Ovary (tissue), 9 donors: Measurements from ENCODE around the gene RBM26. TPM values are rescaled to one million over a fixed set of nuclear protein-coding genes. Genes with fewer than 3 reads are reported as not detected.
"Not testable (repeated sequence)": the region's sequence is repeated elsewhere in the genome, so short reads cannot be mapped to it uniquely, and the experiment has no call there.

Source experiments
- DNase-seq, 5 donors: peaks; one replicate each; pipeline ENCODE4 v3.0.0-alpha.2; 2019 to 2020
- H3K27ac ChIP-seq, 2 donors: fragments of 200-600 bp; one replicate each; pipeline versions ENCODE4 v1.5.1 to v1.8.0; 2019 to 2022
- H3K27me3 ChIP-seq: fragments of 200-600 bp; one replicate; pipeline ENCODE4 v1.8.0; 2022
- H3K36me3 ChIP-seq: fragments of 200-600 bp; sonication (generic); one replicate; pipeline ENCODE4 v1.5.1; 2019
- H3K4me1 ChIP-seq: one replicate; pipeline ENCODE4 v1.8.1; 2013; ENCODE audit warnings: mild to moderate bottlenecking, moderate library complexity; ENCODE audit not compliant: insufficient read depth
- H3K4me3 ChIP-seq: fragments of 200-600 bp; sonication (generic); one replicate; pipeline ENCODE4 v1.5.1; 2017
- H3K9me3 ChIP-seq, 2 donors: fragments of 200-600 bp in 1 of 2; sonication (generic) in 1 of 2; one replicate each; pipeline versions ENCODE4 v1.5.1 to v1.8.1; 2013 to 2019; ENCODE audit warnings: mild to moderate bottlenecking in 1 of 2, moderate library complexity in 1 of 2
- CTCF ChIP-seq, 3 donors: fragments of 450-650 bp in 2 of 3; fragments of 200-600 bp in 1 of 3; IDR thresholded peaks; one replicate each; pipeline versions ENCODE4 v1.5.1 to v1.8.0; 2016 to 2022; ENCODE audit warnings: antibody characterized with exemption in 3 of 3, mild to moderate bottlenecking in 1 of 3
- EP300 ChIP-seq: sonication (generic); formaldehyde crosslinking; IDR thresholded peaks from one replicate; pipeline ENCODE4 v1.6.1; 2017; ENCODE audit warnings: antibody characterized with exemption
- POLR2A ChIP-seq: fragments of 450-650 bp; IDR thresholded peaks from one replicate; pipeline ENCODE4 v1.6.1; 2017; ENCODE audit warnings: antibody characterized with exemption, mild to moderate bottlenecking, moderate library complexity
- WGBS, 3 donors: extraction: QIAGEN DNeasy Blood & Tissue Kit in 1 of 3; methylation state at CpG; one replicate each; pipeline versions ENCODE4 v1.1.5 to v1.1.7; 2013 to 2017; 5-methylcytosine and 5-hydroxymethylcytosine counted together
- intact Hi-C, 4 donors: fragments of 100-400 bp; cut with DNase I; formaldehyde crosslinking; loops; one replicate each; pipeline versions ENCODE4 v1.11.0 to v1.15.1; 2022 to 2023
- polyA plus RNA-seq, 2 donors: library from polyadenylated mRNA; stranded (reverse); fragments of 200-250 nt in 1 of 2; fragments of 350-450 nt in 1 of 2; fragmentation: Illumina TruSeq in 1 of 2; extraction: RNeasy Lipid Tissue Mini Kit (QIAGEN cat#74804) in 1 of 2; gene quantifications; one replicate each; pipeline ENCODE4 v1.2.3, GENCODE V29; 2013 to 2014
- total RNA-seq, 7 donors: library from RNA; depleted of rRNA in 2 of 7; stranded (reverse); fragments of >200 nt in 2 of 7; fragmentation: NEBNext Ultra II Directional in 3 of 7; extraction: Animal tissue kit (Norgen Biotek cat#: 25700) in 3 of 7; gene quantifications; one replicate each; pipeline versions ENCODE4 v1.1.0 to v1.2.4, GENCODE V29; 2016 to 2023
- donor health status: DM: no; HTN: no; CAD: no; lungs with moderate emphysema.
- donor health status: DM: no; HTN: no; CAD: no.
- donor health status: Bipolar disorder and iron deficiency.
- donor health status: DM: yes; HTN: yes; CAD: no.
- donor health status: DM: no; HTN: no; CAD: no.
- donor health status: DM: yes; HTN: yes; CAD: no.

Gene RBM26
- total and polyA plus RNA-seq, 9 donors: 19.0 to 52.9 (median 39.4) TPM

- TF ChIP-seq EP300 (no peak), CTCF (IDR thresholded peaks at IDR 0.05) (no peak), POLR2A (no peak)
- H3K27ac ChIP-seq: no peak overlapping the region
- no peak overlapping the region for H3K4me3 ChIP-seq
- H3K4me1 ChIP-seq: no peaks in the 10 kb centered on the region
- WGBS, 3 donors: 96 to 98% (median 97%) methylated on average over 3 of the region's 3 CpGs
- no peaks in the 10 kb centered on the region for H3K36me3 ChIP-seq
- H3K9me3 ChIP-seq: no peaks in the 10 kb centered on the region
- intact Hi-C loops: no loop called here
- DNase-seq: no peak
- no peaks in the 10 kb centered on the region for H3K27me3 ChIP-seq
These were observed 51.8 kb downstream of the RBM26 start for GRCh38 chr13:79354285-79354684.

- Histone ChIP-seq H3K9me3 (no peaks in the 10 kb centered on the region), H3K27ac (no peak overlapping the region), H3K27me3 (no peaks in the 10 kb centered on the region), H3K36me3 (no peaks in the 10 kb centered on the region), H3K4me3 (no peak overlapping the region), H3K4me1 (no peaks in the 10 kb centered on the region)
- WGBS, 3 donors: 50 to 74% (median 69%) methylated on average over 2 of the region's 2 CpGs
- TF ChIP-seq EP300 (no peak), CTCF (IDR thresholded peaks at IDR 0.05) (no peak), POLR2A (no peak)
- DNase-seq: no peak
- intact Hi-C loops: no loop called here
These were observed 52.4 kb downstream of the RBM26 start for GRCh38 chr13:79353693-79354092.

GRCh38 chr13:79352107-79352506, 53.9 kb downstream of the RBM26 start:
- no peak overlapping the region for H3K4me3 ChIP-seq
- DNase-seq: no peak
- H3K4me1 ChIP-seq: no peaks in the 10 kb centered on the region
- intact Hi-C loops: no loop called here
- no peak overlapping the region for H3K27ac ChIP-seq
- H3K27me3 ChIP-seq: no peaks in the 10 kb centered on the region
- TF ChIP-seq CTCF (IDR thresholded peaks at IDR 0.05): no peak
- H3K9me3 ChIP-seq: no peaks in the 10 kb centered on the region
- no peaks in the 10 kb centered on the region for H3K36me3 ChIP-seq

GRCh38 chr13:79349608-79350007, 56.4 kb downstream of the RBM26 start:
- DNase-seq, H3K36me3 ChIP-seq, H3K4me1 ChIP-seq, H3K27me3 ChIP-seq, H3K9me3 ChIP-seq, H3K4me3 ChIP-seq, H3K27ac ChIP-seq, intact Hi-C loops: not testable (repeated sequence)
- 96 to 98% (median 98%) methylated on average over 10 of the region's 10 CpGs for WGBS, 3 donors

- no peak for TF ChIP-seq CTCF (IDR thresholded peaks at IDR 0.05)
- TF ChIP-seq POLR2A: no peak
- no peak for TF ChIP-seq EP300
- H3K27ac ChIP-seq: no peak overlapping the region
- H3K27me3 ChIP-seq: no peaks in the 10 kb centered on the region
- intact Hi-C loops: no loop called here
- no peaks in the 10 kb centered on the region for H3K9me3 ChIP-seq
- no peak for DNase-seq
- WGBS, 3 donors: 72 to 86% (median 78%) methylated on average over 3 of the region's 3 CpGs
- H3K36me3 ChIP-seq: no peaks in the 10 kb centered on the region
- H3K4me3 ChIP-seq: no peak overlapping the region
- H3K4me1 ChIP-seq: no peaks in the 10 kb centered on the region
These were observed 57.0 kb downstream of the RBM26 start for GRCh38 chr13:79349011-79349410.
